NCI-H2029 (cell line): ENCODE measurements around the gene AK1.

Experiments
- DNase-seq: peaks from one replicate; lab custom pipeline; 2025; lab: John Stamatoyannopoulos, UW

AK1 gene, protein sequence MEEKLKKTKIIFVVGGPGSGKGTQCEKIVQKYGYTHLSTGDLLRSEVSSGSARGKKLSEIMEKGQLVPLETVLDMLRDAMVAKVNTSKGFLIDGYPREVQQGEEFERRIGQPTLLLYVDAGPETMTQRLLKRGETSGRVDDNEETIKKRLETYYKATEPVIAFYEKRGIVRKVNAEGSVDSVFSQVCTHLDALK

GRCh38 chr9:127877566-127877998 lies at the start of gene AK1:
TSS of gene AK1 (minus strand) at chr9:127877675. CDS start at chr9:127874617, 3,058 bp downstream.
- DNase-seq, result peak; percentile 57

GRCh38 chr9:127926906-127927200 lies 49.4 kb upstream of the AK1 start:
- DNase-seq, result no peak

GRCh38 chr9:127925959-127926905 lies 48.8 kb upstream of the AK1 start:
- no peak for DNase-seq

DNA sequence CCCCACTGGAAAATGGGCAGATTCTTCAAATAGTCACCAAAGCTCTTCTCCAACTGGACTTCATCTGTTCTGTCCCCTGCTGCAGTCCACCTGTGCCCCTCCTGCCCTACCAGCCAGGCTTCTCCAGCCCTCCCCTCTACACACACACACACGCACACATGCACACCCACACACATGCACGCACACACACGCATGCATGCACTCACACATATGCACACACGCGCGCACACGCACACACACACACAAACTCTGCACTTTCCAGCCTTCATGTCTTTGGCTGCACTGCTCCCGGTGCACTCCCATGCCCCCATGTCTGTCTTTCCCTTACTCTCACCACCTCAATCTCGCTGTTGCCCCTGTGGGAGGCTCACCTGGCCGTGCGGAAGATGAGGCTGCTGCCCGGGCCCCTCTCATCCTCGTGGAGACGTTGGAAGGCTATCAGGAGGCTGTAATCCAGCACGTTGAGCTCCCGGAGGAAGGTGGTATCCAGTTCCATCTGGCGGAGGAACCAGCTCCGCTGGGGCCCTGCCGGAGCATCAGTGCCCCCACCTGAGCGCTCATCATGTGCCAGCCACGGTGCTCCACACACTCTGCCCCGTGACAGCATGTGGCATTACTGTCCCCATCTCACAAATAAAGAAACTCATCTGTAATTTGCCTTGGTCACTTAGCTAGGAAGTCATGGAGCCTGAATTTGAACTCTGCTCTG lies 47.4 kb upstream of the AK1 start:
- DNase-seq, result no peak

DNA sequence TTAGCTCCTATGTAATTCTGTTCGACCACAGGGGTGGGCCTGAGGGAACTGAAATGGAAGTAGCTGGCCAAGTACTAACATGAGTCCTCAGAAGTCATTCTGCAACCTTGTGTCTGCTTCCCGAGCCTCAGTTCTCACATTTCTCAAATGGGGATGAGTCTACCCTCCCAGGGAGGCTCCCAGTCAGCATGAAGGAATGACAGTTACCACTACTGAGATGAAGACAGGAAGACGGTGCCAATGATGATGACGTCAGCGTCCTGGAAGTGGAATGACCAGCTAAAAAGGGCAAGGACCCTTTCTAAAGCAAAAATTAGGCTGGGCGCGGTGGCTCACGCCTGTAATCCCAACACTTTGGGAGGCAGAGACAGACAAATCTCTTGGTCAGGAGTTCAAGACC lies 46.3 kb upstream of the AK1 start:
- no peak for DNase-seq

- DNase-seq, result no peak
Observed at GRCh38 chr9:127923046-127923445, 45.6 kb upstream of the AK1 start.

GRCh38 chr9:127921557-127922120 lies 44.2 kb upstream of the AK1 start:
- peak; percentile 28 for DNase-seq

- no peak for DNase-seq
Observed at GRCh38 chr9:127920794-127921193, 43.3 kb upstream of the AK1 start.

DNA sequence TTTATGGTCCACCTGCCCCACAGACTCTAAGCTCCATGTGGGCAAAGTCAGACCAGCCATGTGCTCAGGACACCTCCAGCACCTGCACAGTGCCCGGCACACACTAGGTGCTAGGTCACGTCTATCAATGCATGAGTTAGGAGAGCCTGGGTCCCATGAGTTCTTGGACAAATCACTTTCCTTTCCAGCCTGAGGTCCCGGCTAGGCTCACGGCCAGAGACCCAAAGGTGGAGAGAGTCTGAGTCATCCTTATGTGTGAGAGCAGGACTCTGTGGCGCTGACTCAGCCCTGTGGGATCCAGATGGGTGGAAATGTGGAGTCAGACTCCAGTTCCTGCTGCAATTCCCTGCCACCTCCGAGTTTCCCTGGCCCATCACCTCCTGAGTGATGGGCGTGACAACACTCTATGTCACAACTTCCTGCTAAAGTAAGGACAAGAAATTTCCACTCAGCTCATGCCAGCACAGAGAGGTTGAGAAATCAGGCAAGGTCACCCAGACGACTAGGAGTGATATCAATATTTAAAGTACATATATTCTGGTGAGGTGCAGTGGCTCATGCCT lies 41.9 kb upstream of the AK1 start:
- no peak for DNase-seq

DNA sequence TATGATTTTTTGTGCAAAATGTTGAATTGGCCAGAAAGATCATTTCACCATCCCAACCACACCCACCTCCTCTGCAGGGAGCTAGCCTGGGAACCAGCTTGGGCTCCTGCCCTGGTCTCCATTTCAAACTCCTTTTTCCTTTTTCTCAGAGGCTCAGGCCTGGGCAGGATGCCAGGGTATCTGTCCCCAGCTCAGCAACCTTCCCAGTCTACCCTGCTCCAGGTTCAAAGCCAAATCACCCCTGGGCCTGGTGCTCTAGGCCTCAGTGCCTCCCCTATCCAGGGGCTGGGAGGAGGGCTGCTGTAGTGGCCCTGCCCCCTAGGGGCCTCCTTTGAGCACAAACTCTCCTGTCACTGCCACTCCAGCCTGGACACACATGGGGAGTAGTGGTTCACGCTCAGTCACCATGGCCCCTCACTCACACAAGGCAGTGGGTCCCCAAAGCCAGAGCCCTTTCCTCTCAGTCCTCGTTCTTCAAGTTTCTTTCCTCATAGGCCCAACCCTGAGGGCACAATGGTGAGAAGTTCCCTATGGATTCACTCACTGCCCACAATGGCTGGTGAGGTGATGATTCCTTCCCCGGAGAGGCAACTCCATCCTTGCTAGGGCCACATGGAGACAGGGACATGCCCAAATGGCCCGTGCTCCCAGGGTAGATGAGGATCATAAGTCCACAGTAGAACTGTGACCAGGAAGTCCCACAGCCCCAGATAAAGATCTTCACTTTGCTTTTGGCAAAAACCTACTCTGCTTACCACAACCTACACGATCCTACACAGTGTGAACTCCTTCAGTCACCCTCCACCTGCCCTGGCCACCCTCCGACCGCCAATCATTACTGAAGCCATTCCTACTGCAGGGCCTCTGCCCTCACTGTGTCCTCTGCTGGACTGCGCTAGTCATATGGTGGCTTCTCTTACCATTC lies 41.0 kb upstream of the AK1 start:
- DNase-seq, result no peak

DNA sequence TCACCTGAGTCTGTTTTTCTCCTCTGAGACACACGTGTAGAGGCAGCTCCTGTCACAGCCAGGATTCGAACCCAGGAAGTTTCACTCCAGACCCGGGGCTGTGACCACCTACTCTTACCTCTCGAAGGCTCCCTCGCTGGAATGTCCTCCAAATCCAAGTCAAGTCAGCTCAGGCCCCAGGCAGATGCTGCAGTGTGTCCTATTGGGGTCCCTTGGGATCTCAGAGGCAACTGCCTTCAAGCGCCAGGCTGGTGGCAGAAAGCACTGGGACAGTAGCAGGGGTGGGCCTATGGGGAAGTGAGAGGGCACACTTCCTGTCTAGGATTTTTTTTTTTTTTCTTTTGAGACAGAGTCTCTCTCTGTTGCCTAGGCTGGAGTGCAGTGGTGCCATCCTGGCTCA lies 40.1 kb upstream of the AK1 start:
- no peak for DNase-seq

- peak; percentile 84 for DNase-seq
Observed at GRCh38 chr9:127916720-127917581, 39.5 kb upstream of the AK1 start, which contains the start of gene ST6GALNAC4. TSS of gene ST6GALNAC4 (minus strand) at chr9:127917041. CDS start at chr9:127916419, 622 bp downstream.

DNA sequence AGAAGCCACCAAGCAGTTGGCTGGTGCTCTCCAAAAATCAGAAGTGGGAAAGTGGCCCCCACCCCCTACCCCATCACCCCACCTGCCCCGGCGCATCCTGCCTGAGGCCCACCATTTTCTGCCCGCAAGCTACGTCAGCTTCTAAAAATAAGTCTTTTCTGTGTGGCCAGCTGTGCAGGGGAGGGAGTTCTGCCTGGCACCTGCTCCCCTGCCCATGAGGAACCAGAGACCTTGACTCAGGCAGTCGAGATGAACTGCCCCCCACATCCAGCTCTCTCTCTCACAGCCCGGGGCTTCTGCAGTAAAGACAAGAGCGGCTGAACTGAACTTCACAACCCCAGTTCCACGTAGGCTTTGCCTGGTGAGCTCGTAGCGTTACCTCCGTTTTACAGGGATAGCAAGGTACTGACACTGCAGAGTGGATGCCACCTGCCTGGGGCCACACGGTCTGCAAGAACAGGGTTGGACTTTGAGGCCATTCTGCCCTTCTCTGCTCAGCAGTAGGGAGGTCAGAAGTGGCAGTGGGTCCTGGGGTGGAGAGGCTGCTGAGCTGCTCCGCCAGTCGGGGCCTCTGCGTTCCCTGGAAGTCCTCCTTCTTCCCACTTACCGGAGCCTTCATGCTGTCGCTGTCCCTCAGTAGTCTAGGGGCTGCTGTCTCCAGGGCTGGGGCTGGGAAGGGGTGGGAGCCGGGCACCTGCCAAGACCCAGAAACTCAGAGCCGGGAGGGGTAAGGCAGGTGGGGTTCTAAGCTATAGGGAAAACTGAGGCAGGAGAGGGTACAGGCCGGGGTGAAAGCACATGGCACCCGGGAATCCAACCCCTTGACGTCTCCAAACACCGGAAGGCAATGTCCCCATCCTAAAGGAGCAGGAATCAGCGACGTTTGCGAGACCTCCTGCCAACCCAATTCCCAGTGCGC lies 38.6 kb upstream of the AK1 start:
- DNase-seq, result no peak

- peak; percentile 25 for DNase-seq
Observed at GRCh38 chr9:127915325-127915752, 37.9 kb upstream of the AK1 start.

DNA sequence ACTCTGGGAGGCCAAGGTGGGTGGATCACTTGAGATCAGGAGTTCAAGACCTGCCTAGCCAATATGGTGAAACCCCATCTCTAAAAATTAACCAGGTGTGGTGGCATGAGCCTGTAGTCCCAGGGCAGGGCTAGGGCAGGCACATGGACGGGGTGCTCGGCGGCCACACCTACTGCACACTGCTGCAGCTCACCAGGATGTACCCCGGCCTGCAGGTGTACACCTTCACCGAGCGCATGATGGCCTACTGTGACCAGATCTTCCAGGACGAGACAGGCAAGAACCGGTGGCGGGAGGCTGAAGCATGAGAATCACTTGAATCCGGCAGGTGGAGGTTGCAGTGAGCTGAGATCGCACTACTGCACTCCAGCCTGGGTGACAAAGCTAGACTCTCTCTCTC lies 36.2 kb upstream of the AK1 start:
- DNase-seq, result peak; percentile 44

- DNase-seq, result peak; percentile 95
Observed at GRCh38 chr9:127912882-127913281, 35.4 kb upstream of the AK1 start.

GRCh38 chr9:127912296-127912695 lies 34.8 kb upstream of the AK1 start:
- no peak for DNase-seq

- DNase-seq, result peak; percentile 31
Observed at GRCh38 chr9:127910613-127911205, 33.2 kb upstream of the AK1 start.
